Measurements from ENCODE around the gene C9orf85.
A peak's percentile ranks its signal among the peaks of the same experiment; 100 is the strongest.
"Not testable (repeated sequence)": the region's sequence is repeated elsewhere in the genome, so short reads cannot be mapped to it uniquely, and the experiment has no call there.

Gene C9orf85

DNA sequence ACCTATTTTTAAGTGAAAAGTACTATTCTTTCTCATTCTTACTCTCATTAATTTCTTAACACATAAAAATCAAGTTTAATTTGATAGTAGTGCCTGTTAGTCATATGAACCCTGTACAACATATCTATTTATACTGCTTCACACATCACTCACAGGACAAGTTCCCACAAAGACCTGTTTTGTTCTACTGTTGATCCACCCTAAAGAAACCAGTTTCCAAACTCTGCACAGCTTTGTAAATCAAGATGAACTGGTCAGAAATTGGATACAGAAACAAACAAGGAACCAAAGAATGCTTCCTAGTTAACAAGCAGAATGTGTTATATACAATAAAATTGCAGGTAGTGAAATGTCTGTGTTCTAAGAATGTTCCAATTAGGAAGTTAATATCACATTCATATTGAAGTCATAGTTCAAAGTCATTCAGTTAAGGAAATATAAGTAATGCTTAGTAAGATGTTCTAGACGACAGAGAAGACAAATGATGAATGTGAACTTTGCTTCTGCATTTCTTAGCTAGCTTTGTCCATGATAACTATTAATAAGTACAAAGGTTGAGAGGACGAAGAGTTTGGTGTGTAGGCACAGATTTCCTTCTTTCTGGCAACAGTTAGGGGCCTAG, 33.4 kb downstream of the C9orf85 start:
- DNase-seq, result no peak

DNA sequence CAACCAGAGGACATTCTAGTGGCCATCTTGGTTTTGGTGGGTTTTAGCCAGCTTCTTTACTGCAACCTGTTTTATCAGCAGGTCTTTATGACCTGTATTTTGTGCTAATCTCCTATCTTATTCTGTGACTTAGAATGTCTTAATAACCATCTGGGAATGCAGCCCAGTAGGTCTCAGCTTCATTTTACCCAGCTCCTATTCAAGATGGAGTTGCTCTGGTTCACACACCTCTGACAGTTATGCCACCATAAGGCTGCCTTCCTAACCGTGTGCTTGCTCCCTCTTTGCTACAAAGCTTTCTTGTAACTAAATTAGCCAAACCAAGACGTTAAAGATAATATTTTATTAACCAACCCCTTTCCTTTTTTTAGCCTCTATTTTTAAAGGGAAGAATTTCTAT, 43.2 kb downstream of the C9orf85 start:
- not testable (repeated sequence) for DNase-seq

DNA sequence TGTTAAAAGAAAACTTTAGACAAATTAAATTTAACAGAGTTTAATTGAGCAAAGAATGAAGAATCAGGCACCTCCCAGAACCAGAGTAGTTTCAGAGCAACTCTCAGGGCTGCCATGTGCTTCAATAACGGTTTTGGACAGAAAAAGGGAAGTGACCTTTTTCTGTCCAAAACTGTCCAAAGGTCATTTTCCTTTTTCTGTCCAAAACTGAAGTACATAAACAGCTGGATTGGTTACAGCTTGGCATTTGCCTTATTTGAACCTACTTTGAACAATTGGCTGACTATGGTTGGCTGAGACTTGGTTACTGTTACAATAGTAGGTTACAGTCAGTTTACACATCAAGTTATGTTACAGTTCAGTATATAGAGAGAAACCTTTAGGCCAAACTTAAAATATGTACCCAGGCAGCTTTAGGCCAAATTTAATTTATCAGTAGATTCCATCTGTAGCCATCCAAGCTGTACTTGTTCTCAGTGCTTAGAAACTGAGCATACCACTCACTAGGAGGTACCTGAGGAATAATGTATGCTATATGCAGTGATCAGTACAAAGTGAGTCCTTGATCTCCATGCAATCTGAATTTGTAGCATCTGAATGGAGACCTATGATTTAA, 44.0 kb downstream of the C9orf85 start:
- DNase-seq, result no peak

DNA sequence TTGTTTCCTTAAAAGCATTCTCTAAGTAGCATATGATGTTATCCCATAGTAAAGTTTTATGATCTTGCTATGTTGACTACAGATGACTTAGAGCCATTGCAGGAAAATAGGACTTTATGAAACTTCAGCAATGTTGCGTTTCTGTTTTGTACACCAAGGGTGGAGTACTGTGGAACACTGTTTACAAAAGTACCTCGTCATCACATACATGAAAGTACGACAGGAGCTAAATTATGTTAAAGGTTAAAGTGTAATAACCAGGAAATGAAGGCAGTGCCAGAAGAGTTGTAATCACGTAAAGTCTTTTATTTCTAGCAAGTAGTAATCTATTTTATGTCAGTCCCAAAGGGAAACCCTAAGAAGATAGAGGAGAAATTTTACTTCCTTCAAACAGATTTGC, 50.9 kb downstream of the C9orf85 start:
- no peak for DNase-seq

DNA sequence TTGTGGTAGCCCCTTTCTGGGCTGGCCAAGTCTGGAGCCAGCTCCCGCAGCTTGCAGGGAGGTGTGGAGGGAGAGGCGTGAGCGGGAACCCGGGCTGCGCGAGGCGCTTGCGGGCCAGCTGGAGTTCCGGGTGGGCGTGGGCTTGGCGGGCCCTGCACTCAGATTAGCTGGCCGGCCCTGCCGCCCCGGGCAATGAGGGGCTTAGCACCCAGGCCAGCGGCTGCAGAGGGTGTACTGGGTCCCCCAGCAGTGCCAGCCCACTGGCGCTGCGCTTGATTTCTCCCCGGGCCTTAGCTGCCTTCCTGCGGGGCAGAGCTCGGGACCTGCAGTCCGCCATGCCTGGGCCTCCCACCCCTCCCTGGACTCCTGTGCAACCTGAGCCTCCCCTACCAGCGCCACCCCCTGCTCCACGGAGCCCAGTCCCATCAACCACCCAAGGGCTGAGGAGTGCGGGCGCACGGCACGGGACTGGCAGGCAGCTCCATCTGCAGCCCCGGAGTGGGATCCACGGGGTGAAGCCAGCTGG, 52.1 kb downstream of the C9orf85 start:
- not testable (repeated sequence) for DNase-seq

DNA sequence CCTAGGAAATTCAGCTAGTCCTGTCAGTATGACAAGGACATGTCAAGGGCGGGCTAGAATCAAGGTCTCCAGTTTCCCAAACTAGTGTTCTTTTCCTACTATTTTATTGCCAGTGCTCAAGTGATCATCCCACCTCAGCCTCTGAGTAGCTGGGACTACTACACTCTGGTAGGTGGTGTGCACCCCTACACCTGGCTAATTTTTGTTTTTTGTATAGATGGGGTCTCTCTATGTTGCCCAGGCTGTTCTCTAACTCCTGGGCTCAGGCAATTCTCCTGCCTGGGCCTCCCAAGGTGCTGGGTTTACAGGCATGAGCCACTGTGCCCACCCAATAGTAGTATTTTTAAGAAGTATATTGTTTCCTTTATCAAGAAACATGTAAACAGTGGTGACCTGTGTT, 54.0 kb downstream of the C9orf85 start:
- no peak for DNase-seq

DNA sequence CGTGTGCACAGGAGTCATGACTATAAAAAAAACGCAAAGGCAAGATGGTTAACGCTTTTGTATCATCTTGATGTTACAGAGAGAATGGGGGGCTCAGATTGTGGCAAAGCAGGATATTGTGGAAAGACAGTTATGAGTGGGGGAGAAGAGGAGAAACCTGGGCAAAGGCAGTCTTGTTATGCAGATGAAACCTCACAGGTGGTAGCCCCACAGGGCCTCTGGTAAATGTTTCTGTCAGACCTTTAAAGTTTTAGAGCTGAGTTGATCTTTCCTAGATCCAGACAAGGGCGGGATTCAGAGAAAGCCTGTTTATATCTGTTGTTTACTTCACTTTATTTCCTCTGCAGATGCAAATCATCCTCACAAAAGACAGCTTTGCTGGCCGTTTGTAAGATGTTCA, 55.2 kb downstream of the C9orf85 start:
- DNase-seq, result no peak

DNA sequence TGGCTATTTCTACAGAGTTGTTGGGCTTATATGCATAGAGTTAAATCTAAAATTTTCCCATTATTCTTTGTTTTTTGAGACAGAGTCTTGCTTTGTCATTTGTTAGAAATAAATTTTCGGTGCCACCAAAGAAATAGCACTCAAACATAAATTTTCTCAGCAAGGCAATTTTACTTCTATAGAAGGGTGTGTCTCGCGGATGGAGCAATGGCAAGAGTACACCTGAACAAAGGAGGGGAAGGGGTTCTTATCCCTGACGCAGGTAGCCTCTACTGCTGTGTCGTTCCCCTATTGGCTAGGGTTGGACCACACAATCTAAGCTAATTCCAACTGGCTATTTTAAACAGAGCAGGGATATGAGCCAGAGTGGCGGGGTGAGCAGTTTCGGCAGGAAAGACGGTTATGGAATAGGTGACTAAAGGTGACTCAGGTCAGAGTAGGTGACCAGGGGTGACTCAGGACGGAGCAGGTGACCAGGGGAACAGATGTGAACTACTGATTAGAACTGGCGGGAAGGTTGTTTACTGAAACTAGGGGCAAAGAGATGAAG, 57.2 kb downstream of the C9orf85 start:
- no peak for DNase-seq

DNA sequence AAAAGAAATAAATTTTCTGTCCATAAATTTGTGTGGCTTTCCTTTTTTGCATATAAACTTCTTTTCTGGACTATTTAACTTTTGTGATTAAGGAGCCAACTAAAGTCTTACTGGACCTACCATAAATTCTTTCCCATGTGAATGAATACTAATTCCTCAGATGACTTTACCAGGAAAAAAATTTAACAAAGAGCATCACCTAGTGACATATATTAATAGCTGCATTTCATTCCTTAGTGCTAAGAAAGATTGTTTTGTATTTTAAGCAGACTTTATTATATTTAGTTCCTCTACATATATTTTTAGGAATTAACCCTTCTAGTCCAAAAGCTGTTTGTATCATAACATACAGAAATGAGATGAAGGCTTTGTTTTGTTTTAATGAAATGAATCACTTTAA, 64.4 kb downstream of the C9orf85 start:
- DNase-seq, result no peak

DNA sequence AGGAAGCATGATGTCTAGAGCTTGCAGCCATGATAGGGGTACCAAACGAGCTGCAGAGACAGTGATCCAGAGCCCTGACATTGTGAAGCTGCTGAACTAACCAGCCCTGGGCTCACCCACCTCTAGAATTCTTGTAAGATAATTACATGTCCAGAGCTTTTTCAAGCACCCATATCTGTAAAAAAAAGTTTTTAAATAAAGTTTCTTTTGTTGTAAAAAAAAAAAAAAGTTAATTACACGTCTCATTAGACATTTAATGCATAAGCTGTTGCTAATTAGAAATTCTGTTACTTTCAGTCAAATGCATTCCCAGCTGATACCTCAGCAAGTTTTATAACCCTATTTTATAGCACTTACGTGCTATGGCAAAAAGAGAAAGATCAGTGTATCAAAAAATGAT, 65.6 kb downstream of the C9orf85 start:
- DNase-seq, result no peak

DNA sequence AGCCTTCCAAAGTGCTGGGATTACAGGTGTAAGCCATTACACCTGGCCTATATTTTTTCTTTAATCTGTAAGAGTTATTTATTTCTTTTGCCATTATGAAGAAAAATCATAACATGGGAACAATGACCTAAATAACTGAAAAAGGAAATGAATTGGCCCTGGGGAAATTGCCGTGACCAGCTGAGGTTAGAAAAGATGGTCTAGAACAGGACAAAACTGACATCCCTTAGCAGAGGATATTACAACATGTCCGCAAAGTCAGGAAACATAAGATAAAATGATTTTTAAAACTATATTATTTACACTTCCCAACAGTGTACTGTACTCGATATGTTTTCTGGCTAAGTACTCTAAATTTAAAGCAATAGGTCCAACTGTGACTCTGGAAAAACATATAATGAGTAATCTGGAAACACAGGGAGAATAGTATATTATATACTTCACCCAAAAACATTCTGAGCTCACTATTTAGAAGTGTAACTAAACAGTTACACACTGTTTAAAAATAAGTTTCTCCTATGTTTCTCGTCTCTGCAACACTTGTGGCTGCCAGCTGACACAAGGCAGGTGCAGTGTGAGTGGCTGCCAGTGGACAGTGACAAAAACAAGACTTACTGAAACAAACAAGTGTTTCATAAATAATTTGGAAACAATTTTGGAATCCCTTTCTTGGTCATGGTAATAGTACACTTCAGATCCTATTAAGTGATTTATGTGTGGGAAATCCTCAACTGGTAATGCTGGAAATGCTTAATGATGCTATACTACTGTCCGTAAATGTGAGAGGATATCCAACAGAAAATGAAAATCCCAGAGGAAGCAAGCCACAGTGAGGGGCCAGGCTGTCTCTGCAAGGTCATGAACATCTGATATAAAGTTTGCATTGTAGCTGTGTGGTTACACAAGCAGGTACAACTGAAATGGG, 69.1 kb downstream of the C9orf85 start:
- DNase-seq, result peak; percentile 75

DNA sequence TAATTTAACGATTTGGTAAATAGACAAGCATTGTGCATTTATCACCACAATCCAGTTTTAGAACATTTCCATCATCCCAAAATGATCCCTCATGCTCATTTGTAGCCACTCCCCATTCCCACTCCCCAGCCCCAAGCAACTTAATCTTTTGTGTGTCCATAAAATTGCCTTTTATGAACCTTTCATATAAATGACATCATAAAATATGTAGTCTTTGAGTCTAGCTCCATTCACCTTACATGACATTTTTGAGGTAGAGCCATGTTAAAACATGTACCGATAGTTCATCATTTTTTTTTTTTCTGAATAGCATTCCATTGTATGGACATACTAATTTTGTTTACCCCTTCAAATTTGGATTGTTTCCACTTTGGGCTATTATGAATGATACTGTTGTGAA, 70.5 kb downstream of the C9orf85 start:
- no peak for DNase-seq

DNA sequence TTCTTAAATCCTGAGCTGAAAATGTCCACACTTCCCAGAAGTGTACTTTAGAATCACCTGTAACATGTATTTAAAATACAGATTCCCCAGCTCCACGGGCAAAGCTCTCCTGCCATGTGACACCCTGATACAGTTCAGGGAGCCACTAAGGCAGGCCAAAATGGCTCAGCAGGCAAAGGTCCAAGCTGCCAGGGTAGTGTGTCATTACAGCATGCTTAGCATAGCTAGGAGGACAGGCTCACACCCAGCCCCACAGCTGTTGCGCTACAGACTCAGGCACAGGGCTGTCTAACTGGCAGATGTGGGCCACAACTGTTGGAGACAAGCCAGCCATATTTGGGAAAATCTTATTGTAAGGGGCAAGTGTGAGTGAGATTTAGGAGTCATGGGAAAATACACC, 73.0 kb downstream of the C9orf85 start:
- peak; percentile 83 for DNase-seq

DNA sequence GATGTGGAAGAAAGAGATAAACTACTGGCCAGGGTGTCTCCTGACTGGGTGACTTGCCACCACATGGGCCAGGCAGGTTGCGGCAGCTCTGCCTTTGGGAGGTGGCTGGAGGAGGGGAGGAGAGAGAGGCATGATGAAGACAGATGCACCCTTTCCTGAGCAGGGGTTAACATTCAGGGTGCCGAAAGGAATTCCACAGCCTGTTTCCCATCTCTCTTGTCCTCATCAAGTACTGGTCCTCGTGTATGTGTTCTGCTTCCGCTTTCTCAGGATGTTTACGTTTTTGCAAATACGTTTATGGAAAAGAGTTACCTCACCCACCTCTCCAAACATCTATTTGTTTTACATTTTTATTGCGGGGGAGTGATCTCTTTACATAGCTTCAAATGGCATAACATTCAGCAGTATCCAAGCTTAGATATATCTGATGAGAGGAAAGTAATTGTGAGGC, 73.4 kb downstream of the C9orf85 start:
- DNase-seq, result no peak

DNA sequence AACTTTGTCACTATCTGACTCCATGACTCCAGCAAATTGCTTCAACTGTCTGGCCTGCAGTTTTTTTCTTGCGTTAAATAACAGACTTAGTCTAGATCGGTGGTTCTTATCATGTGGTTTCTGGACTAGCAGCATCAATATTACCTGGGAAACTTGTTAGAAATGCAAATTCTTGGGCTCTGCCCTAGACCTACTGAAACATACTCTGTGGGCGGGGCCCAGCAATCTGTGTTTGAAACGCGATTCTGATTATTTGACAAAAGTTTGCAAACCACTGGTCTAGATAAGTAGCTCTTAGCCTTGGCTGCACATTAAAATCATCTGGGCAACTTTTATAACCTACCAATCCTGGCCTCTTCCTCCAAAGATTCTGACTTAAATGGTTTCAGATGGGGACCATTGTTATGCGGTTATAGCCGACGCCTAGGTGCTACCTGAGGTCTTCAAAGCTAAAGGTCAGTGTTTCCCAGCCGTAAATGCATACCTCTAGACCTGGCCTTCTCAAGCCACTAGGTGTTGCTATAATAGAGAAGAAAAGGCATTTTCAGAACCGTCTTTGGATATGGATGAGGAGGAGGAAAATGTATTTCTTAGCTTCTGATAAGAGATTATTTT, 74.0 kb downstream of the C9orf85 start:
- DNase-seq, result no peak

DNA sequence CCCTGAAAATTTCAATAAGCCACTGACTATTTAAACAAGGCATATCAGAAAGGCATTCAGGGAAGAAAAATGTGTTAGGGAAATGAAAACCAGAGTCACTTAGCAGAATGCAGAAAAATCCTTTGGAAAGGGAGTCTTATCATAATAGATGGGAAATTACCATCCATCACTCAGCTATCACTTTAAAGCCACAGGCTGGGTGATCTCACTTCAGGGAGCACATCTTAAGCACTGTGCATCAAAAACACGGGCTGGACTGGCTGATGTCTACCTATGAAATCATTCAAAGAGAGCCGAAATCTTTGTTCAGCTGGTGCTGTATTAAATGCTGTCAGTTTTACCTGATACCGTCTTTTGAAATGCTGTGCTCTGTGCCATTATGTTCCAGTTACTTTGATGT, 75.5 kb downstream of the C9orf85 start:
- no peak for DNase-seq

DNA sequence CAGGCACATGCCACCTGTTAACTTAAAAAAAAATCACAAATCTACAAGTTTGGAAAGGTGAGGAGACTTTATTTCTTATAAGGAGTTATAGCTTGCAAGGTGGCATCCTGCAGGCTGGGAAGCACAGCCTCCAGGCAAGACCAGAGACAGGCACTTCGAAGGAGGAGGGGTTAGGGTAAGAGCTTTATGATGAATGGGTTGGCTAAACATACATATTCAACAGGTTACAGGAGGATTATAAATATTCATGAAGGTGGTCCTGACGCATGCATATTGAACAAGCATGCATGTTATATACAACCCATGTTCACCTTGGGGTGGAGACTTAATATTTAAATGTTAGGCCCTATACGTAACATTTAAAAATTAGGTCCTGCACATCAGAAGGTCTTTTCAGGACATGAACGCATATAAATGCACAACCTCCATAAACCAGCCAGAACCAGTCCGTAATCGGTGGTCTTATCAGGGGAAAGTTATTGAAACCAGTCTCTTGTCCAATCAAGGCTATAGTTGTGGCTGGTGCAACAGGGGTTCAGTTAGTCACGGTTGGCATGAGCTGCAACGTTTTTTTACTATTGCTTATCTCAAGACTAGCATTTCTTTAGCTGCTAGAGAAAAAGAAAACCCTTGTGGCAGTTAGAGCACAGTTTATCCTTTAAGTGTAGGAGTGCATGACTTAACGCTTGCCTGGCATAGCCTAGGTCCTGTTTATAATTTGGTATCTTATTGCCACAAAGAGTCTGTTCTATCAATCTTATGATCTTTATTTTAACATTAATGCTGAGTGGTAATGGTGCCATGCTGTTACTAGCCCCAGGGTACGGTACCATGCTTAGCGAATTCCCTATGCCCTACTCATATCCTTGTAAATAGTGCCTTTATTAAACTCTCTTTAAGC, 76.3 kb downstream of the C9orf85 start:
- no peak for DNase-seq

DNA sequence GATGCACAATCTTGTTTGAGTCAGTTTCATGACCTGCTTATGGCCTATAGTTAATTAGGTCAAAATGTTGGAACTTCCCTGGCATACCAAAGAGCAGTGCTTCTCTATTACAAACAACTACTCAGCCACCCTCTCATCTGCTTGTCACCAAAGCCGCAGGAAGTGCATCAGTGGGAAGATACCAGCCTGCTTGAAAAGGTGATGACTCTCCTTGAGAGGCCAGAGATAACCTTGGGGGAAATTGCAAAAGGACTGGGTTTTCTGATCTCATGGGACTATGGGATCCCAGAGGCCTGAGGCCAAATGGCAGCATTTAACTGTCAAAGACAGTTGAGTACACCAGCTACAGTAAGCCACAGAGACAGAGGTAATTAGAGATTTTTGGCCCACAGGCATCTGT, 79.0 kb downstream of the C9orf85 start:
- DNase-seq, result no peak

DNA sequence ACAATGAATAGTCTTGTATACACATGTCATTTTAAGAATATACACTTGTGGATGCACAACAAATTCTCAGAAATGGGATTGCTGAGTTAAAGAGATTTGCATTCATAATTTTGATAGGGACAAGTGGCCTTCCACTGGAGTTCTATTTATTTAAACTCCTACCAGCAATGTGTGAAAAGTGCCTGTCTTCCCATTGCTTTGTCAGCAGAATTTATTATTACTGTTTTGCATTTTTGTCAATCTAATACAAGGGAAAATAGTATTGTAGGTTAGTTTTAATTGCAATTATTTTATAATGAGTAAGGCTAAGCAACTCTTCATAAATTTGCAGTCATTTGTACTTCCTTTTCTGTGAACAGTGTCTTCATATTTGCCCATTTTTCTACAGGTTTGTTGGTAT, 94.0 kb downstream of the C9orf85 start:
- no peak for DNase-seq

DNA sequence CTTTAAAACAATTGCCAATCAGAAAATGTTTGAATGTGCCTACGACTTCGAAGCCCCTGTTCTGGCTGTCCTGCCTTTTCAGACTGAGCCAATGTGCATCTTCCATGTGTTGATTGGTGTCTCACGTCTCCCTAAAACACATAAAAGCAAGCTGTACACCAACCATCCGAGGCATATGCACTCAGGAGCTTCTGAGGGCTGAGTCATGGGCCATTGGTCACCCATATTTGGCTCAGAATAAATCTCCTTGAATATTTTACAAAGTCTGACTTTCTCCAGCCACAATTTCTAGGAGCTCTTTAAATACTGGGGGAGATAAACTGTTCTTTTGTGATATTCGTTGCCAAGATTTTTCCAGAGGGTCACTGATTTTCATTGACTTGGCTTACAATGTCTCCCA, 95.1 kb downstream of the C9orf85 start:
- no peak for DNase-seq

DNA sequence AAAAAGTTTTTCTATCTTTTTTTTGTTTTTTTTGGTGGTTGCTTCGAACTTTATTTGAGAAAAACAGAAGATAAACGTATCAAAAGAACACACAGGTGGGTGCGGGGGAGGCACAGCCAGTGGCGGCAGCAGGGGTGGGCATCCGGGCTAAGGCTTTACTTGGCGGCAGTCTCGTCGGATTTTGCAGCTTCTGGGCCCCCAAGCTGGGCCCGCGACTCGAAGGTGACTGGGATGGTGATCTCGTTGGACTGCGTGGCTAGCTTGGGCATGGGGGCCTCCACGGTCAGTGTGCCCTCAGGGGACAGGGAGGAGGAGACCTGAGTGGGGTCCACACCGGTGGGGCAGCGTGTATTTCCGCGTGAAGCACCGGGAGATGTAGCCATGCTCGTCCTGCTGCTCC, 96.3 kb downstream of the C9orf85 start:
- not testable (repeated sequence) for DNase-seq

DNA sequence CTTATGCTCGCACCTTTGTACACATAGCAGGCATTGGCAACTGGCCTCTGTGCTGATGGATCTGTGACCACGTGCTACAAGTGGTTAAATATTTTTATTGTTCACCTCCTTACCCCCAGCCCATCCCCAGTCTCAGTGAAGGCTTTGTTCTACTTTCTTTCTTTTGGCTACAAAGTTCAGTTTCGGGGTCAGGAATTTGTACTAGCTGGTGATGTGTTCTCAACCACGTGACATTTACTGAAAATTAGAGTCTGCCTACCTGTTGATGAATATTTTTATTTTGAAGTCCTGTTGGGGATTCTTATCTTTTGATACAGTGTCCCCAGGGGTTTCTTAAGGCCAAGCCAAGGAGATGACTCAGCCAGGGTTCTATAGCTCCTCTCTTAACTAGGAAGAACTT, 101.2 kb downstream of the C9orf85 start:
- DNase-seq, result no peak

All from right hindlimb (tissue), 1 donor.